GM12891 (cell line): Measurements from ENCODE around the gene SPINK6.

ENCODE experiments used
- PAX5 ChIP-seq: IDR thresholded peaks from 2 replicates; pipeline ENCODE4 v1.6.1; 2011; ENCODE audit warnings: low read length, moderate library complexity, mild to moderate bottlenecking; ENCODE audit not compliant: insufficient read depth, severe bottlenecking
- POLR2A ChIP-seq: IDR thresholded peaks from 2 replicates; pipeline ENCODE4 v1.6.1; 2011; ENCODE audit warnings: low read depth, low read length, control low read depth
- POLR2AphosphoS5 ChIP-seq: IDR thresholded peaks from 2 replicates; pipeline ENCODE4 v1.6.1; 2011; ENCODE audit warnings: low read depth, low read length, control low read depth
- SPI1 ChIP-seq: IDR thresholded peaks from 2 replicates; pipeline ENCODE4 v1.6.1; 2011; ENCODE audit warnings: low read depth, low read length, control low read depth
- TAF1 ChIP-seq: IDR thresholded peaks from 2 replicates; pipeline ENCODE4 v1.6.1; 2011; ENCODE audit warnings: low read depth, low read length, control low read depth

DNA sequence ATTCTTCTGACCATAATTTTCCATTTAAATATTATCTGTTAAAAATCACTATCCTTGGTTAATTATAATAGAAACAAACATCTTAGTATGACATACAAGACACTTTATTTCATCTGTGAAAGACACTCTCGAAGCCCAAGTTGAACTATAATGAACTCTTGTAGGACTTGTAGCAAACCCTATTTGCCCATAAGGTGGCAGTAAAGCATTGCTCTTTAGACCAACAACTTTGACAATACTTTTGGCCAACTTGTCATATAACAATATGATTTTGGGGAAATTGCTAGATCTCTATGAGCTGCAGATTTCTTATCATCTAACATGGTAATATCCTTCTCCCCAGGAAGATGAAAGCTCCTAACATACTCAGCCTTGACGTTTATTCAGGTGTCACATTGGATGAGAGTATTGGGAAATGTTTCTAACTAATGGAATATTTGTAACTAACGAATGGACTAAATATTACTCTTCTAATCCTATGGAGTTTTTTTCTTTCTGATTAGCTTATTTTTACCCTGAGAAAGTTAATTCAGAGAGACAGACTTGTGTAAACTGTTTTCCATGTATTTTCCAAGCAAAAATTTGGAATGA is 23.5 kb upstream of the SPINK6 start:
- TF ChIP-seq POLR2A, result no peak
- no peak for TF ChIP-seq PAX5
- TF ChIP-seq TAF1, result no peak
- no peak for TF ChIP-seq POLR2AphosphoS5
- no peak for TF ChIP-seq SPI1
